Measurements from ENCODE around the gene CDC42EP2.

DNA sequence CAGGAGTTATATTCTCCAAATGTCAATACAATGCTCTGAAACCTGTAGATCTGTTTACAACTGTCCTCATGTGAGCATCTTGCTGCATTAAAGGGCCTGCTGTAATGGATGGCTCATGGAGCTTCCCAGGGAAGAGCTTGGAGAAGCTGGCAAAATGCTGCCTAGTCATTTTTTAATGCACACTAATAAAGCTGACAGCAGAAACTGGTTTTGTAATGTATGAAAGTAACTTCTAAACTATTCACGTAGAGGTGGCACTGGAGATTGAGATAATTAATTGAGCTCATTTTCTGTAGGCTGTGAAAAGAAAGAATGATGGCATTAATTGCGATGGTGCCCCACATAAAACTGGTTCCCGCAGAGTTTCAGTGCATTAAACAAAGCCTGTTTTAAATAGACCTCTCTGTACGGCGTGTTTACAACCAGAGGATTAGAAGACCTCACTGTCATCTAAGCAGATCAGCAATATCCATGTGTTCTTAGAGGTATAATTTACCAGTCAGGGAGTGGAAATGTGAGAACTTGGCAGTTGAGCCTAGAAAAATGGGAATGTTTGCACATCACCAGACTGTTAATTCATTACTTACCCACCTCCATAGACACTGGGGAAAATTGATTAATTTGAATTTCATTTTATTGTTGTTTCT, 36.9 kb upstream of the CDC42EP2 start:
- TF ChIP-seq, protein P1, sequence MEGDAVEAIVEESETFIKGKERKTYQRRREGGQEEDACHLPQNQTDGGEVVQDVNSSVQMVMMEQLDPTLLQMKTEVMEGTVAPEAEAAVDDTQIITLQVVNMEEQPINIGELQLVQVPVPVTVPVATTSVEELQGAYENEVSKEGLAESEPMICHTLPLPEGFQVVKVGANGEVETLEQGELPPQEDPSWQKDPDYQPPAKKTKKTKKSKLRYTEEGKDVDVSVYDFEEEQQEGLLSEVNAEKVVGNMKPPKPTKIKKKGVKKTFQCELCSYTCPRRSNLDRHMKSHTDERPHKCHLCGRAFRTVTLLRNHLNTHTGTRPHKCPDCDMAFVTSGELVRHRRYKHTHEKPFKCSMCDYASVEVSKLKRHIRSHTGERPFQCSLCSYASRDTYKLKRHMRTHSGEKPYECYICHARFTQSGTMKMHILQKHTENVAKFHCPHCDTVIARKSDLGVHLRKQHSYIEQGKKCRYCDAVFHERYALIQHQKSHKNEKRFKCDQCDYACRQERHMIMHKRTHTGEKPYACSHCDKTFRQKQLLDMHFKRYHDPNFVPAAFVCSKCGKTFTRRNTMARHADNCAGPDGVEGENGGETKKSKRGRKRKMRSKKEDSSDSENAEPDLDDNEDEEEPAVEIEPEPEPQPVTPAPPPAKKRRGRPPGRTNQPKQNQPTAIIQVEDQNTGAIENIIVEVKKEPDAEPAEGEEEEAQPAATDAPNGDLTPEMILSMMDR (IDR thresholded peaks at IDR 0.05): no peak
- TF ChIP-seq EZH2phosphoT487 (IDR thresholded peaks at IDR 0.05) (no peak), EZH2 (IDR thresholded peaks at IDR 0.05) (no peak)
